Endothelial cell of hepatic sinusoid (primary cell): ENCODE results near the gene TOR1A.
"Not testable (repeated sequence)": the region's sequence is repeated elsewhere in the genome, so short reads cannot be mapped to it uniquely, and the experiment has no call there.

Experiments used
- in situ Hi-C: cut with HindIII; loops from 2 replicates; pipeline ENCODE4 v1.10.0; 2017; ENCODE audit warnings: low sequenced_read_pairs

The TOR1A gene

GRCh38 chr9:129826759-129827158 lies 2.8 kb upstream of the TOR1A start:
- in situ Hi-C loops = loop anchor here (25.0 kb wide), 1 partner anchor 436 kb away; the partner anchor contains the start of gene HMCN2

GRCh38 chr9:129826344-129826743 lies 2.4 kb upstream of the TOR1A start:
- in situ Hi-C loops = loop anchor here (25.0 kb wide), 1 partner anchor 436 kb away; the partner anchor contains the start of gene HMCN2

GRCh38 chr9:129823542-129823934 lies 398 bp downstream of the TOR1A start:
- in situ Hi-C loops = loop anchor here (5.0 kb wide), 1 partner anchor 46 kb away; no protein-coding TSS in a partner anchor

GRCh38 chr9:129822898-129823541 lies 916 bp downstream of the TOR1A start:
- in situ Hi-C loops = loop anchor here (5.0 kb wide), 1 partner anchor 46 kb away; no protein-coding TSS in a partner anchor

- in situ Hi-C loops = no loop called here
These were observed 7.2 kb downstream of the TOR1A start for GRCh38 chr9:129816501-129817435.

GRCh38 chr9:129815278-129815677 lies 8.7 kb downstream of the TOR1A start:
- in situ Hi-C loops = no loop called here

GRCh38 chr9:129814432-129815223 lies 9.3 kb downstream of the TOR1A start:
- in situ Hi-C loops = no loop called here

- in situ Hi-C loops = no loop called here
These were observed 10.3 kb downstream of the TOR1A start for GRCh38 chr9:129813661-129814060.

- in situ Hi-C loops = no loop called here
These were observed 11.6 kb downstream of the TOR1A start for GRCh38 chr9:129812385-129812784.

- in situ Hi-C loops = no loop called here
These were observed 12.0 kb downstream of the TOR1A start for GRCh38 chr9:129811967-129812363.

GRCh38 chr9:129810788-129811187 lies 13.1 kb downstream of the TOR1A start:
- in situ Hi-C loops = no loop called here

- in situ Hi-C loops = no loop called here
These were observed 13.8 kb downstream of the TOR1A start for GRCh38 chr9:129810116-129810515.

GRCh38 chr9:129809346-129809745 lies 14.6 kb downstream of the TOR1A start:
- in situ Hi-C loops = no loop called here

- in situ Hi-C loops = no loop called here
These were observed 17.9 kb downstream of the TOR1A start for GRCh38 chr9:129806061-129806460.

GRCh38 chr9:129803676-129804060 lies 20.3 kb downstream of the TOR1A start:
- in situ Hi-C loops = no loop called here

GRCh38 chr9:129802833-129803675 lies 20.9 kb downstream of the TOR1A start, which contains the start of gene TOR1B:
TOR1B (plus strand) TSS chr9:129803184; CDS start chr9:129803213, 29 bp downstream.
- in situ Hi-C loops = no loop called here

- in situ Hi-C loops = no loop called here
These were observed 22.4 kb downstream of the TOR1A start for GRCh38 chr9:129801504-129801903.

- in situ Hi-C loops = no loop called here
These were observed 25.0 kb downstream of the TOR1A start for GRCh38 chr9:129798973-129799372.

GRCh38 chr9:129796029-129796428 lies 27.9 kb downstream of the TOR1A start:
- in situ Hi-C loops = not testable (repeated sequence)

- in situ Hi-C loops = no loop called here
These were observed 29.4 kb downstream of the TOR1A start for GRCh38 chr9:129794549-129794948.
